Stomach (tissue), 9 donors: ENCODE data around the gene SAMD14. TPM values are rescaled to one million over a fixed set of nuclear protein-coding genes. Genes with fewer than 3 reads are reported as not detected.
A peak's percentile ranks its signal among the peaks of the same experiment; 100 is the strongest.

Experiments used
- DNase-seq, 2 donors: peaks; one replicate each; pipeline versions ENCODE4 v3.0.0 to v3.0.0-alpha.2; 2013 to 2019
- H3K27ac ChIP-seq, 5 donors: fragments of 200-600 bp in 4 of 5; sonication (generic) in 4 of 5; one replicate each; pipeline ENCODE4 v1.5.1; 2013 to 2019; ENCODE audit warnings: mild to moderate bottlenecking in 1 of 5, moderate library complexity in 1 of 5
- H3K27me3 ChIP-seq, 3 donors: fragments of 200-600 bp; sonication (generic); one replicate each; pipeline ENCODE4 v1.5.1; 2017 to 2019; ENCODE audit warnings: mixed run types in 1 of 3
- H3K36me3 ChIP-seq, 4 donors: fragments of 200-600 bp; sonication (generic); 1 replicate in 3 of 4; 2 replicates in 1 of 4; pipeline ENCODE4 v1.5.1; 2016 to 2019
- H3K4me1 ChIP-seq, 4 donors: fragments of 200-600 bp; sonication (generic); one replicate each; pipeline ENCODE4 v1.5.1; 2016 to 2019
- H3K4me3 ChIP-seq, 4 donors: fragments of 200-600 bp; sonication (generic) in 3 of 4; one replicate each; pipeline ENCODE4 v1.5.1; 2016 to 2019; ENCODE audit warnings: mild to moderate bottlenecking in 1 of 4
- H3K9me3 ChIP-seq, 4 donors: fragments of 200-600 bp; sonication (generic); one replicate each; pipeline ENCODE4 v1.5.1; 2016 to 2019
- CTCF ChIP-seq, 7 experiments: fragments of 450-650 bp in 4 of 7; fragments of 200-600 bp in 3 of 7; sonication (generic) in 3 of 7; IDR thresholded peaks; one replicate each; pipeline ENCODE4 v1.5.1; 2016 to 2019; ENCODE audit warnings: antibody characterized with exemption in 7 of 7, control low read depth in 2 of 7, mild to moderate bottlenecking in 1 of 7
- EP300 ChIP-seq: sonication (generic); formaldehyde crosslinking; IDR thresholded peaks from one replicate; pipeline ENCODE4 v1.6.1; 2017; ENCODE audit warnings: antibody characterized with exemption
- POLR2A ChIP-seq, 4 donors: fragments of 450-650 bp; IDR thresholded peaks; one replicate each; pipeline ENCODE4 v1.6.1; 2016; ENCODE audit warnings: antibody characterized with exemption in 4 of 4, control low read depth in 2 of 4, mild to moderate bottlenecking in 1 of 4, moderate library complexity in 1 of 4
- POLR2AphosphoS5 ChIP-seq, 3 donors: sonication (generic); formaldehyde crosslinking; IDR thresholded peaks; one replicate each; pipeline ENCODE4 v1.6.1; 2016; ENCODE audit warnings: antibody characterized with exemption in 3 of 3
- WGBS, 5 donors: extraction: QIAGEN DNeasy Blood & Tissue Kit in 3 of 5; methylation state at CpG; one replicate each; pipeline versions ENCODE4 v1.1.5 to v1.1.7; 2013 to 2018; 5-methylcytosine and 5-hydroxymethylcytosine counted together
- intact Hi-C: fragments of 100-400 bp; cut with DNase I; formaldehyde crosslinking; loops from one replicate; pipeline ENCODE4 v1.15.1; 2023; ENCODE audit warnings: low total_unique reads
- polyA plus RNA-seq, 3 donors: library from polyadenylated mRNA; stranded (reverse); fragments of 200-250 nt; gene quantifications; one replicate each; pipeline ENCODE4 v1.2.3, GENCODE V29; 2013
- total RNA-seq, 5 donors: library from RNA; depleted of rRNA; stranded (reverse); fragments of >200 nt; gene quantifications; one replicate each; pipeline versions ENCODE4 v1.1.0 to v1.2.3, GENCODE V29; 2014 to 2016
- donor health status: healthy with polysubstance abuse.
- donor health status: Bipolar disorder and iron deficiency.
- donor health status: healthy.

Gene SAMD14
- total and polyA plus RNA-seq, 8 donors = 1.3 to 87.0 (median 1.8) TPM; not detected in 2

DNA sequence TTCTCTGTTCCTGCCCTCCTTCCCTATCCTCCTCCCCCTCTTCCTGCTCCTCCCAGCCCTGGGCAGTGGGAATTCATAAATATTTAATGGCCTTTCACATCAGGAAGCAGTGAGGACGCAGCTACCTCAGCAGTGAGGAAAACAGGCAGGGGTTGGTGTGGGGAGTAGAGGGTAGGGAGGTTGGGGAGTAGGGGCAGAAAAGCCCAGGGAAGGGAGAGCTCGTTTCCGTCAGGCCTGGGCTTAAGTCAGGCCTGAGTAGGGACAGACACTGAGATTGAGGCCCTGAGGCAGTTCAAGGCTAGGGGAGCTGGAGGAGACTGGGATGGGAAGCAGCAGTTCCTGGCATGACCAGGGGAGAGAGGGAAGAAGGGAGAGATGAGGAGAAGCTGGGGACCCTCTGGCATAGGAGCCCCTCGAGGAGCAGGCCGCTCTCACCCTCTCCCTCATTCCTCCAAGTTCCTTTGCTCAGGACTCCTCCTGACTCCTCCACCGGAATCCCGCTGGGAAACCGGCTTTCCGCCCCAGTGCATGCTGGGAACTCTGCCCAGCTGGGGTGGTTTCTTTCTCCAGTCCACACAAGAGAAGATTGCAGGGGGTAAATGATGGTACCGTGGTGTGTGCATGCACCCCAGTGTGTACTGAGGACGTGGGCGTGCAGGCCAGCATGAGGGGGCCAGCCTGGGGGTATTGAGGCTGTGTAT, 6.2 kb downstream of the SAMD14 start:
- no peak for TF ChIP-seq EP300
- TF ChIP-seq POLR2A (IDR thresholded peaks at IDR 0.05) = no peak
- no peak for TF ChIP-seq CTCF (IDR thresholded peaks at IDR 0.05)
- TF ChIP-seq POLR2AphosphoS5 (IDR thresholded peaks at IDR 0.05) = no peak
- Histone ChIP-seq H3K4me1 (peaks cover 5 to 26% (median 14%) of the 10 kb centered on the region in 4 donors), H3K27ac (peak overlapping the region in 3 of 5 donors; percentile 30 to 60 (median 59)), H3K9me3 (no peaks in the 10 kb centered on the region), H3K27me3 (peaks cover 0 to 22% (median 8%) of the 10 kb centered on the region in 3 donors), H3K36me3 (no peaks in the 10 kb centered on the region), H3K4me3 (no peak overlapping the region)
- intact Hi-C loops = no loop called here
- no peak for DNase-seq
- 37 to 48% (median 41%) methylated on average over 12 of the region's 12 CpGs for WGBS, 5 donors

DNA sequence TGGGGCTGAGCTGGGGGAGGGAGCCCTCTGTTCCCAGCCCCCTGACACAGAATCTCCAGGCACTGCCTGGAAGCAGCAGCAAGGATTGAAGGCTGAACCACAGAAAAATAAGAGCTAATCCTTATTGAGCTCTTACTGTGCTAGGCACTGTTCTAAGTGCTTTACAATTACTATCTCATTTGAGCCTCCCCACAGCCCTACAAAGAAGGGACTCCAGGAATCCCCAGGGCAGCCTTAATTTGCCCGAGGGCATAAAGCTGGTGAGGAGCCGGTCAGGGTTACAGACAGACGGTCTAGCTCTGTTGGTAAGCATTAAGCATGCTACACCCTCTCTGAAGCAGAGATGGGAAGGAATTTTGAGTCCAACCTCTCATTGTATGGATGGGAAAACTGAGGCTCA, 7.0 kb downstream of the SAMD14 start:
- no peaks in the 10 kb centered on the region for H3K9me3 ChIP-seq
- TF ChIP-seq POLR2AphosphoS5 (IDR thresholded peaks at IDR 0.05) (no peak), EP300 (no peak), POLR2A (IDR thresholded peaks at IDR 0.05) (no peak), CTCF (IDR thresholded peaks at IDR 0.05) (no peak)
- no peak for DNase-seq
- intact Hi-C loops = no loop called here
- 90 to 100% (median 94%) methylated on average over 3 of the region's 3 CpGs for WGBS, 5 donors
- H3K4me3 ChIP-seq = no peak overlapping the region
- H3K27ac ChIP-seq = peak overlapping the region in 3 of 5 donors; percentile 30 to 60 (median 59)
- peaks cover 0 to 18% (median 3%) of the 10 kb centered on the region in 3 donors for H3K27me3 ChIP-seq
- no peaks in the 10 kb centered on the region for H3K36me3 ChIP-seq
- peaks cover 1 to 23% (median 12%) of the 10 kb centered on the region in 4 donors for H3K4me1 ChIP-seq

DNA sequence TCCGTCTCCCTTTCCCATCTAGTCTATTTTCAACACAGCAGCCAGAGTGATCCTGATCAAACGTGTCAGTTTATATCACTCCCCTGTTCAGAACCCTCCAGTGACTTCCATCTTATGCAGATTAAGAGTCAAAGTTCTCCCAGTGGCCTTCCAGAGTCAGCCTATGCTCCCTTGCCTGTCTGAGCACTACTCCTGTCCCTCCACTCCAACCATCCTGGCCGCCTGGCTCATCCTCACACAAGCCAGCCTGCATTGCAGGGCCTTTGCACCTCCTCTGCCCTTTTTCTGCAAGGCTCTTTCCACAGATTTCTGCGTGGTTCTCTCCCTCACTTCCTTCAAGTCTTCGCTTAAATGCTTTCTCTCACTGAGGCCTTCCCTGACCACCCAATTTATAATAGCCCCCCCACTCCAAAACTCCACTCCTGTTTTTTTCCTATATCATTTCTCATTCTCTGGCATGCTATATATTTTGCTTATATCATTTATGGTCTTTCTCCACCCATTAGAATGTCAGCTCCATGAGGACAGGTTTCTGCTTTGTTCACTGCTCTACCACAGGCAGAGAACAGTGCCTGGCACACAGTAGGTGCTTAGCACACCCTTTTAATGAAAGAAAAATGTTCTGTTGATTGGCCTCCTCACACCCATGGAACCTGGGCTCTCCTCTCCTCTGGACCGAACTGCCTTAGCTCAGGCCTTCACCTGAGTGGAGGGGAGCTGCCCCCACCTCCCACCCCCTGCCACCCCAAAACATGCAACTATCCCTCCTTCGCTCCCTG, 9.3 kb downstream of the SAMD14 start:
- no peak for DNase-seq
- Histone ChIP-seq H3K36me3 (no peaks in the 10 kb centered on the region), H3K27me3 (peaks cover 0 to 29% (median 10%) of the 10 kb centered on the region in 3 donors), H3K4me3 (no peak overlapping the region), H3K27ac (no peak overlapping the region), H3K4me1 (peaks cover 16 to 32% (median 26%) of the 10 kb centered on the region in 4 donors), H3K9me3 (no peaks in the 10 kb centered on the region)
- intact Hi-C loops = no loop called here
- TF ChIP-seq EP300 = no peak
- TF ChIP-seq POLR2A (IDR thresholded peaks at IDR 0.05) = no peak
- TF ChIP-seq CTCF (IDR thresholded peaks at IDR 0.05) = no peak
- TF ChIP-seq POLR2AphosphoS5 (IDR thresholded peaks at IDR 0.05) = no peak
- 85 to 94% (median 88%) methylated on average over 7 of the region's 7 CpGs for WGBS, 5 donors

DNA sequence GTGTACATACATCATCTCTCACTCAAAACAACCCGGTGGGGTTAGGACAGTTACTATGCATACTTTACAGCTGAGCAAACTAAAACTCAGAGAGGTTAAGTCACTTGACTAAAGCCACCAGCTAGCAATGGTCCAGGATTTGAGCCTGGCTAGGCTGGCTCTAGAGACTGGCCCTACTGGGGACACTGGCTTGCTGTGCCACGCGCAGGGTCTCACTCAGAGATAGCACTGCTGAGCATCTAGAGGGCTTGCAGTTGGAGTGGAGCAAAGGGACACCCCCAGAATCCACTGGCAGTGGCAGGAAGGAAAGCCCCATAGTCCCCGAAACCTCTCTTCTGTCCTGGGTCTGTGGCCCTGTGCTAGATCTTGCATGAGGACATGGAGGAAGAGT, 11.1 kb downstream of the SAMD14 start:
- no peak for TF ChIP-seq POLR2AphosphoS5 (IDR thresholded peaks at IDR 0.05)
- TF ChIP-seq CTCF (IDR thresholded peaks at IDR 0.05) = no peak
- TF ChIP-seq EP300 = no peak
- TF ChIP-seq POLR2A (IDR thresholded peaks at IDR 0.05) = no peak
- Histone ChIP-seq H3K36me3 (no peaks in the 10 kb centered on the region), H3K27me3 (peaks cover 0 to 33% (median 10%) of the 10 kb centered on the region in 3 donors), H3K4me1 (peaks cover 20 to 38% (median 31%) of the 10 kb centered on the region in 4 donors), H3K4me3 (no peak overlapping the region), H3K9me3 (no peaks in the 10 kb centered on the region), H3K27ac (no peak overlapping the region)
- no peak for DNase-seq
- 76 to 84% (median 81%) methylated on average over 4 of the region's 4 CpGs for WGBS, 5 donors
- intact Hi-C loops = no loop called here
